22Rv1 (cell line): ENCODE data around the gene ARHGAP26.

Experiments used
- H3K27ac ChIP-seq: fragments of 450-650 bp; 2 replicates; pipeline ENCODE4 v1.5.1; 2017
- ZFX ChIP-seq: fragments of 450-650 bp; IDR thresholded peaks from 2 replicates; pipeline ENCODE4 v1.6.1; 2017; ENCODE audit warnings: antibody characterized with exemption, borderline replicate concordance
- TF ChIP-seq, protein P1 (sequence below): fragments of 450-650 bp; IDR thresholded peaks from 2 replicates; pipeline ENCODE4 v1.5.1; 2017; ENCODE audit warnings: mild to moderate bottlenecking

Gene ARHGAP26

GRCh38 chr5:143143973-143144372 lies 373.8 kb downstream of the ARHGAP26 start:
- no peak overlapping the region for H3K27ac ChIP-seq

DNA sequence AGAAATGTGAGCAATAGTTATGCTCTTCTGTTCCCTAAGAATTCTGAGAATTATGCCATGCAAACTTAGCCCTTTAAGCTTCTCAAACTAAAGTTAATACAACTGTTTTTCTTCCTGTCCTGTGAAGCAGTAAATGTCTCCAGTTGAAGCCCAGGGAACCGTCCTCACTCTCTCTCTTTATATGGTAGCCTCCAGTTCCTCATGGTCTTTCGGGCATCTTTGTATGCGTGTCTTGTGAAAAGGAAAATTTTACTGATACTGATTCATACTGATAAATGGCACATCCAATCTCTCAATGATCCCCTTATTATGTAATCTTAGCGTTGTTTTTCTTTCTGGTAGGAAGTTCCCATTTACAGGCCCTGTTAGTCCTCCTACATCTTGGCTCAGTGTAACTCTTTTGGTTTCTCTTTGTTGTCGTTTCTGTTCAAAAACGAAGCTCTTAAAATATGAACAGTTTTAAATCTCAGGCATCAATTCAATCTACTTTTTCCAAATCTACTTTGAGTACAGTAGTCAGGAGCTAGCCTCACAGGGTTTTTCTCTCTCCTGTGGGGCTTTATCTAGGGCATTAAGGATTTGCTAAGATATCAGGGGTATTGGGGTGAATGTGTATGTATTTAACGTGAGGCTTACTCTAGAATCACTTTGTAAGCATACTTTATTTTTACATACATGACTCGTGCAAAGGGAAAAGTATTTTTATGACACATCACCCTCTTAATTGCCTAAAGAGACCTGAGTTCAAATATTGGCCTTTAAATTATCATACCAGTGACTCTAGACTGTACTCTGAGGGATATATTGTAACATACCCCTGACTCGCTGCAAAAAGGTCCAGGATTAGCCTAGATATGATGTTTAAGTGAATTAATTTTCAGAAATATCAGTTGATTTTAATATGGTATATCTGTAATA lies 375.3 kb downstream of the ARHGAP26 start:
- TF ChIP-seq, protein P1, sequence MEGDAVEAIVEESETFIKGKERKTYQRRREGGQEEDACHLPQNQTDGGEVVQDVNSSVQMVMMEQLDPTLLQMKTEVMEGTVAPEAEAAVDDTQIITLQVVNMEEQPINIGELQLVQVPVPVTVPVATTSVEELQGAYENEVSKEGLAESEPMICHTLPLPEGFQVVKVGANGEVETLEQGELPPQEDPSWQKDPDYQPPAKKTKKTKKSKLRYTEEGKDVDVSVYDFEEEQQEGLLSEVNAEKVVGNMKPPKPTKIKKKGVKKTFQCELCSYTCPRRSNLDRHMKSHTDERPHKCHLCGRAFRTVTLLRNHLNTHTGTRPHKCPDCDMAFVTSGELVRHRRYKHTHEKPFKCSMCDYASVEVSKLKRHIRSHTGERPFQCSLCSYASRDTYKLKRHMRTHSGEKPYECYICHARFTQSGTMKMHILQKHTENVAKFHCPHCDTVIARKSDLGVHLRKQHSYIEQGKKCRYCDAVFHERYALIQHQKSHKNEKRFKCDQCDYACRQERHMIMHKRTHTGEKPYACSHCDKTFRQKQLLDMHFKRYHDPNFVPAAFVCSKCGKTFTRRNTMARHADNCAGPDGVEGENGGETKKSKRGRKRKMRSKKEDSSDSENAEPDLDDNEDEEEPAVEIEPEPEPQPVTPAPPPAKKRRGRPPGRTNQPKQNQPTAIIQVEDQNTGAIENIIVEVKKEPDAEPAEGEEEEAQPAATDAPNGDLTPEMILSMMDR: no peak
- TF ChIP-seq ZFX: no peak

More at GRCh38 chr5:143143973-143144372, 373.8 kb downstream of the ARHGAP26 start:
- TF ChIP-seq ZFX: no peak
- TF ChIP-seq, protein P1: no peak

DNA sequence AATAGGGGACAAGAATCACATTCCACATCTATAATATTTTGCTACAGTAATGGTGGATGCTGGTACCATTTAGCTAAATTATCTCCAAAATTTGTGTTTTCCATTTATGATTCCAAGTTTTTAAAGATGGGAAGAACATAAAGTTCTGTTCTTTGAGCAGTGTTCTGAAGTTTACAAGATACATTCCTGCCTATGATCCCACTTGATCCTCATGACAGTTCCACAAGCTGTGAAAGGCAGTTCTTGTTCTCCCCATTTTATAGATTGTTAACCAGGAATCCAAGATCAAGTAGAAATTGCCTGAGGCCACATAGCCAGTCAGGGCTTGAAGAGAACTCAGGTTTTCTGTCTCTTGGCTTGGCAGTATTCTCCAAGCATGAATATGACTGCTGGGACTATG lies 376.0 kb downstream of the ARHGAP26 start:
- H3K27ac ChIP-seq: no peak overlapping the region
- TF ChIP-seq ZFX: no peak
- TF ChIP-seq, protein P1: no peak

More for the DNA sequence above, 375.3 kb downstream of the ARHGAP26 start:
- no peak overlapping the region for H3K27ac ChIP-seq

- TF ChIP-seq, protein P1: no peak
- TF ChIP-seq ZFX: no peak
- no peak overlapping the region for H3K27ac ChIP-seq
Measured at GRCh38 chr5:143147383-143147782, 377.2 kb downstream of the ARHGAP26 start.

GRCh38 chr5:143147902-143148301 lies 377.7 kb downstream of the ARHGAP26 start:
- H3K27ac ChIP-seq: no peak overlapping the region
- TF ChIP-seq, protein P1: no peak
- no peak for TF ChIP-seq ZFX

- TF ChIP-seq, protein P1: no peak
- TF ChIP-seq ZFX: no peak
- no peak overlapping the region for H3K27ac ChIP-seq
Measured at GRCh38 chr5:143148771-143149170, 378.6 kb downstream of the ARHGAP26 start.

GRCh38 chr5:143149759-143150158 lies 379.6 kb downstream of the ARHGAP26 start:
- TF ChIP-seq, protein P1: no peak
- no peak for TF ChIP-seq ZFX
- no peak overlapping the region for H3K27ac ChIP-seq
